Stromal cell of bone marrow (primary cell): ENCODE data around the gene ZNF554.
"Not testable (repeated sequence)": the region's sequence is repeated elsewhere in the genome, so short reads cannot be mapped to it uniquely, and the experiment has no call there.

Experiments
- DNase-seq: peaks from one replicate; pipeline ENCODE4 v3.0.0-alpha.2; 2012; ENCODE audit warnings: low read depth

Gene ZNF554

DNA sequence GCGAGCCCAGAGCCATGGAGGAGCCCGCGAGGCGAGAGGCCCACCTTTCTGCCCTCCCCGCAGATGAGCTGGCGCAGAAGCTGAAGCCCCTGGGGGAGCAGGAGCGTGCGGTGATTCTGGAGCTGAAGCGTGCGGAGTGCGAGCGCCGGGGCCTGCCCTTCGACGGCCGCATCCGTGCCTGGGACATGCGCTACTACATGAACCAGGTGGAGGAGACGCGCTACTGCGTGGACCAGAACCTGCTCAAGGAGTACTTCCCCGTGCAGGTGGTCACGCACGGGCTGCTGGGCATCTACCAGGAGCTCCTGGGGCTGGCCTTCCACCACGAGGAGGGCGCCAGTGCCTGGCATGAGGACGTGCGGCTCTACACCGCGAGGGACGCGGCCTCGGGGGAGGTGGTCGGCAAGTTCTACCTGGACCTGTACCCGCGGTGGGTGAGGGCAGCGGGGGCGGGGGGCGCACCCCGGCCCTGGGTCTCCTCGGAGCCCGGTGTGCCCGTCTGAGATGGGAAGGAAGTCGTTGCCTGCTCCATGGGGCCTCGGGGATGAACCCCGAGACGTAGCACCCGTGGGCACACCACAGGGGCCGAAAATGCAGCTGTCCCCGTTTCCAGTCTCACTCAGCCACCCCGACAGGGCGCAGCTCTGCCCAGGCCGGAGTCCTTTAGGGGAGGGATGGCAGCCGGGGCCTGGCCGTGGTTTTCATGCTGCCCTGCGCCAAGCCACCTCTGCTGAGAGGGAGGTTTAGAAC is 12.1 kb upstream of the ZNF554 start:
- no peak for DNase-seq

- no peak for DNase-seq
Observed at GRCh38 chr19:2808129-2808941, 11.3 kb upstream of the ZNF554 start.

DNA sequence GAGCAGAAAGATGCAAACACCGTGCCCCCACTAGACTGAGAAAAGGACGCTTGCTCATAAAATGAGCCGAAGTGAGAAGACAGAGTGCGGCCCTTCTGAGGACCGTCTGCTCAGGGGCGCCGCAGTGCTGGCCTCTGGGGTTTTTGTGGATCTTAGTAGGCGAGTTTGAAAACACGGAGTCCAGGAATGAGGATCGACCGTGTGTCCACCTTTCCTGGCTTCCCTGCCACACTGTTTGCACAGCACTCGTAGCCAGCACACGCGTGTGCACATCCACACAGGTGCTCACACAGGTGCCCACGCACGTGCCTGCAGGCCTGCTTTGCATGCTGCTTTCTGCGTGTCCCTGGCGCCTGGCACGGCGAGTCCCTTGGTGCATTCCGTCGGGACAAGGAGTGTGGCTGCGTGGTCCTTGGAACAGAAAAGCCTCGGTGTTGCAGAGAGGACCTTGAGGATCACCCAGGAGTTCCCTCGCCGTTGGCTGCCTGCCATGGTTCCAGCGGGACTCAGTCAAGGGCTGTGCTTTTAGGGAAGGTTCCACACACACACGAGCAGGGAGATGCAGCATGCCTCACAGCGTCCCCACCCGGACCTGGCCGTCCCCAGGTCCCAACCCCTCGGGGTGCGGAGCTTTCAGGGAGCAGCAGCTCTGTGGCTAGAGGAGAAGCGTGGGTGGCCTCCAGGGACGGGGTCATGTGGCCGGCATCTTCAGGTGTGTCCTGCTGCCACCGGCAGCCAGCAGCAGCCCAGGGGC is 10.1 kb upstream of the ZNF554 start:
- DNase-seq: no peak

GRCh38 chr19:2810141-2811091 is 9.3 kb upstream of the ZNF554 start:
- DNase-seq: no peak

GRCh38 chr19:2811221-2811722 is 8.4 kb upstream of the ZNF554 start:
- no peak for DNase-seq

- DNase-seq: no peak
Observed at GRCh38 chr19:2811735-2812413, 7.8 kb upstream of the ZNF554 start.

GRCh38 chr19:2812414-2813234 is 7.0 kb upstream of the ZNF554 start:
- no peak for DNase-seq

DNA sequence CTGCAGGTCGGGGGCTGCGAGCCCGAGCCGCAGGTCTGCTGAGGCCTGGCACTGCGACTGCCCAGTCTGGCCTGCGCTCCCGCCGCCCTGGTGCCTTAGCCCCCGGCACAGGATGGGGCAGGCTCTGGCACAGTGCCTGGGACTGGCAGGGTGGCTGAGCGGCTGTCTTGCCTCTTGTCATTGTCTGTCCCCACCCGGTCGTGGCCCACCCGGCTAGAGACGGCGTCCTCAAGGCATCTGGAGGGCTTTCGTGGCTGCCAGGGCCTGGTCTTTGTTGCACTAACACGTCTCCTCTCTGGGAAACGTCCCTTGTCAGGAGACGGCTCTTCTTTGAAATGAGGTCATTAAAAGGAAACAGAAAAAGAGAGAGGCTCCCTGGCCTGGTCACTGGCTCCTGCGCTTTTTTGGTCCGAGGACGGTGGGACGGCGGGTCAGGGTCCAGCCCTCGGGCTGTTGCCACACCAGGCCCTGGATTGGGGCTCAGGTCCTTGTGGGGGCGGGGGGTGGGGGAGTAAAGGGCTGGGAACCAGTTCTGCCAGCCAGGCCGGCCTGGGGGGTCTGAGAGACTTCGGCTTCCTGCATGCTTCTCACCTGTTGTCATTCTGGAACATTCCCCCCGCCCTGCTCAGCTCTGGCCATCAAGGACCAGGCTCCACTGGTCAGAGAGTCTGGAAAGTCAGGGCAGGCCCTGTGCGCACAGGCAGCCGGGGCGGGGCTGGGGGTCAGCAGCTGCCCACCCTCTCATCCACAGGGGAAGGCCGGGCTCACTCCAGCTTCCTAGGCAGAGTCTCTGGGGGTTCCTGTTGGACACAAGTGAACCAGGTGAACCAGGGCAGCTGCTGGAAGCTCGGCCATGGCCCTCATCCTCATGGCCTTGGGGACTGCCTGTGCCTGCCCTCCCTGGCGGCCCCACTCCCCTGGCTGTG is 6.2 kb upstream of the ZNF554 start:
- DNase-seq: no peak

DNA sequence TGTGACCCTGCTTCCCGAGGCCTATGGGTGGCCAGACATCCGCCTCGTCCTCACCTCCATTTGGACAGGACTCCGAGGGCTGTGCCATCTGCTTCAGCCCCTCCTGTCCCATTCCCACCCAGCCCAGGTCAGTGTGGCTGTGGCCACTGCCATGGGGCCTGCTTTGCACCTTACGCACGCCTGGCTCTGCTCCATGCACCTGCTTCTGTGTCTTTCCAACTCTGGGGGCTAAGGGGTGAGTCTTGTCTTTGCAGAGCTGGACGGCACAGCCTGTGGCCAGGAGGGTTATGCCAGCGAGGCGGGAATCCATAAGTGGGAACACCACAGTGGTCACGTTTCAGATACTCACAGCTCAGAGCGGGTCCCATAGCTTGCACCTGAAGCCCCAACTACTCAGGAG is 5.2 kb upstream of the ZNF554 start:
- no peak for DNase-seq

- no peak for DNase-seq
Observed at GRCh38 chr19:2815191-2815614, 4.5 kb upstream of the ZNF554 start.

GRCh38 chr19:2815923-2816322 is 3.7 kb upstream of the ZNF554 start:
- no peak for DNase-seq

DNA sequence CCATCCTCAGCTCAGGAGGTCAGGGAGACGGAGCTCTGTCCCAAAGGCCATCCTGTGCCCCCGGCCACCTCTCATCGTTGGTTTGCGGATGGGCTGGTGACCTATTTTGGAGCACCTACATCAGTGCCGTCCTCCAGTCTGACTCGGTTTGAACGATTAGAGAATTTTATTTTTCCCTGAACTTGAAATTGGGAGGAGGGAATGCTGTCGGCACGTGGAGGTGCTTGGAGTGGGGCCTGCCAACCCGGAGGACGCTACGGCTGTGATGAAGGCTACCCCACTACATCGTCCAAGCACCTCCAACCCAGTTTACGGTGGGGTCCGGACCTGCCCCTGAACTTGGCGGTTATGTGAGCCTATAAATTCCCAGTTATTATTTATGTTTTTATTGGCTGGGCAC is 3.0 kb upstream of the ZNF554 start:
- DNase-seq: no peak

- not testable (repeated sequence) for DNase-seq
Observed at GRCh38 chr19:2817237-2817829, 2.3 kb upstream of the ZNF554 start.

GRCh38 chr19:2820112-2820702 is 539 bp downstream of the ZNF554 start:
- no peak for DNase-seq

DNA sequence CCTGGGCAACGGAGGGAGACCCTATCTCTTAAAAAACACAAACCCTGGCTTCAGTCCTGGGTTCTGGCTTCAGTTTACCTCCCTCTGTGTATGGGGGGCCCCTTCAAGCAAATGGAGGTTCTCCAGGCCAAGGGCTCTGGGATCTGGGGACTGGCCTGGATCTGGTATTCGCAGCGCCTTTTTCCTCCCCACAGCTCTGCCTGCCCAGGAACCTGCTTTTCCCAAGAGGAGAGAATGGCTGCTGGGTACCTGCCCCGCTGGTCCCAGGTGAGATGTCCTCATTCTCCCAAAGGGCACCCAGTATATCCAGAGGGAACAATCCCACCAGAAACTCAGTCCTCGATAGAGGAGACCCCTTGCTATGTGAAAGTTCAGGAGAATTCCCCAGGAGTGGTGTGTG is 3.2 kb downstream of the ZNF554 start:
- no peak for DNase-seq

- no peak for DNase-seq
Observed at GRCh38 chr19:2823646-2824045, 4.0 kb downstream of the ZNF554 start.

GRCh38 chr19:2824129-2824528 is 4.5 kb downstream of the ZNF554 start:
- DNase-seq: no peak

GRCh38 chr19:2827022-2827421 is 7.4 kb downstream of the ZNF554 start:
- DNase-seq: no peak
